H1 (cell line): ENCODE data around the gene FARS2. TPM values are rescaled to one million over a fixed set of nuclear protein-coding genes. Genes with fewer than 3 reads are reported as not detected.

Experiments used
- ATF2 ChIP-seq: IDR thresholded peaks from 2 replicates; pipeline ENCODE4 v1.6.1; 2012; ENCODE audit warnings: low read length, inconsistent platforms
- CHD7 ChIP-seq: fragments of 300-600 bp; sonication (generic); IDR thresholded peaks from 2 replicates; pipeline ENCODE4 v1.7.1; 2012; ENCODE audit warnings: low read length, moderate library complexity, mild to moderate bottlenecking, inconsistent platforms; ENCODE audit not compliant: insufficient replicate concordance
- HDAC6 ChIP-seq: IDR thresholded peaks from one replicate; pipeline ENCODE4 v1.7.1; 2012; ENCODE audit warnings: low read depth, mild to moderate bottlenecking, inconsistent platforms, low read length, moderate library complexity
- RBBP5 ChIP-seq: IDR thresholded peaks from 2 replicates; pipeline ENCODE4 v1.7.1; 2012; ENCODE audit warnings: low read depth, mild to moderate bottlenecking, inconsistent platforms, low read length, moderate library complexity, borderline replicate concordance
- polyA plus RNA-seq, 7 experiments: library from polyadenylated mRNA; depleted of rRNA in 3 of 7; stranded (reverse) in 5 of 7; unstranded in 2 of 7; fragments of >200 nt in 5 of 7; fragments of 200-250 nt in 2 of 7; gene quantifications; 1 replicate in 5 of 7; 2 replicates in 1 of 7; 4 replicates in 1 of 7; pipeline versions ENCODE4 v1.2.1 to v1.2.3, GENCODE V29; 2011 to 2013; ENCODE audit warnings: missing spikeins in 2 of 7, mixed read lengths in 2 of 7
- total RNA-seq: library from RNA; stranded (reverse); fragmentation: NEBNext Ultra II Directional; extraction: Animal tissue kit (Norgen Biotek cat#: 25700); gene quantifications from 2 replicates; pipeline ENCODE4 v1.2.1, GENCODE V29; 2021
- TF ChIP-seq, protein P1 (sequence below), 3 experiments: IDR thresholded peaks; 1 replicate in 2 of 3; 2 replicates in 1 of 3; pipeline versions ENCODE4 v1.5.1 to v1.6.1; 2011; ENCODE audit warnings: low read length in 3 of 3, mild to moderate bottlenecking in 3 of 3, inconsistent platforms in 2 of 3, low read depth in 1 of 3, moderate library complexity in 1 of 3; ENCODE audit not compliant: insufficient read depth in 1 of 3; ENCODE audit errors: control extremely low read depth in 1 of 3

Gene FARS2
- total and polyA plus RNA-seq, 2 of the 8 experiments (the other 6 are each of a cell fraction or from before 2014, with no cell fraction given), result 11.7 to 14.4 TPM

DNA sequence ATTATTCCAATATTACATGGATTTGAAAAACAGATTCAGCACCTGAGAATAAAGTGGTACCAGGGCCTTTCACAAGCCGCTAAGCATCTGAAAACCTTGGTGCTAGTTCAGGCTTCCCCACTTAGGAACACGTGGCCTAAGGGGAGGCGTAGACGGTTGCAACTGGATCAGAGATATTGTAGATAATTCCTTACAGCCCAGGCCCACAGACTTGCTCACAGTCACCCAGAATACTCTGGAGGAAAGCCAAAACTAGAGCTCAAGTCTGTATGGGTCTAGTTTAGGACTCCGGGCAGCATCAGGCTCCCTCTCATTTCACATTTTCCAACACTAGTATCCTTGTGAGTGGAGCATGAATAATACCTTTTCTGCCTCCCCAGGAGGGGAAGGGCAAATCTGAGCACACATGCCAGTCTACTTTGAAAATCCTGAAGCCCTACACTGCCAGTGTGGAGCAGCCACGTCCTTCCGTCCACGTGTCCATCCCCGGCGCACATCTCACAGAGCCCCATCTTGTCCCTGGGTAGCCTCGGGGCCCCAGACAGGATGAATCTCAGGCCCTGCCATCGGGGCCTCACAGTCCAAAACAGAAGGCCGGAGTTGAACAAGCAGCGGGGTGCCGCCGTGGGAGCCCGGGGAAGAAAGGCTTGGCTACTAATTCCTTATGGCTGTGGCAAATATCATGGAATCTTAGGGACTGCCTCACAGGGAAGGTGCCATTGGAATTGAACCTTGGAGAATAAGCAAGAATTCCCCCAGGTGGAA lies 446.1 kb downstream of the FARS2 start (continued):
- TF ChIP-seq HDAC6, result no peak
- TF ChIP-seq, protein P1, sequence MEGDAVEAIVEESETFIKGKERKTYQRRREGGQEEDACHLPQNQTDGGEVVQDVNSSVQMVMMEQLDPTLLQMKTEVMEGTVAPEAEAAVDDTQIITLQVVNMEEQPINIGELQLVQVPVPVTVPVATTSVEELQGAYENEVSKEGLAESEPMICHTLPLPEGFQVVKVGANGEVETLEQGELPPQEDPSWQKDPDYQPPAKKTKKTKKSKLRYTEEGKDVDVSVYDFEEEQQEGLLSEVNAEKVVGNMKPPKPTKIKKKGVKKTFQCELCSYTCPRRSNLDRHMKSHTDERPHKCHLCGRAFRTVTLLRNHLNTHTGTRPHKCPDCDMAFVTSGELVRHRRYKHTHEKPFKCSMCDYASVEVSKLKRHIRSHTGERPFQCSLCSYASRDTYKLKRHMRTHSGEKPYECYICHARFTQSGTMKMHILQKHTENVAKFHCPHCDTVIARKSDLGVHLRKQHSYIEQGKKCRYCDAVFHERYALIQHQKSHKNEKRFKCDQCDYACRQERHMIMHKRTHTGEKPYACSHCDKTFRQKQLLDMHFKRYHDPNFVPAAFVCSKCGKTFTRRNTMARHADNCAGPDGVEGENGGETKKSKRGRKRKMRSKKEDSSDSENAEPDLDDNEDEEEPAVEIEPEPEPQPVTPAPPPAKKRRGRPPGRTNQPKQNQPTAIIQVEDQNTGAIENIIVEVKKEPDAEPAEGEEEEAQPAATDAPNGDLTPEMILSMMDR (IDR thresholded peaks at IDR 0.05; ENCODE audit: control extremely low read depth in 1 of 3, insufficient read depth in 1 of 3, low read depth in 1 of 3, low read length in 3 of 3), result no peak
- TF ChIP-seq CHD7, result no peak
- no peak for TF ChIP-seq RBBP5
- no peak for TF ChIP-seq ATF2
